Chondrocyte (in vitro differentiated cells): Measurements from ENCODE around the gene PHLDA2. TPM values are rescaled to one million over a fixed set of nuclear protein-coding genes. Genes with fewer than 3 reads are reported as not detected.

Experiments
- DNase-seq: peaks from one replicate; pipeline ENCODE4 v3.0.0; 2021; ENCODE audit warnings: mixed read lengths, low spot score
- H3K27ac Mint-ChIP-seq: one replicate; pipeline ENCODE4 v1.8.0; 2021; ENCODE audit warnings: mild to moderate bottlenecking, moderate library complexity, mixed read lengths; ENCODE audit not compliant: unreplicated experiment
- H3K27me3 Mint-ChIP-seq: 2 replicates; pipeline ENCODE4 v1.8.0; 2021; ENCODE audit warnings: low read depth, mixed read lengths
- H3K36me3 Mint-ChIP-seq: 2 replicates; pipeline ENCODE4 v1.8.0; 2021; ENCODE audit warnings: low read depth, mixed read lengths
- H3K4me1 Mint-ChIP-seq: 2 replicates; pipeline ENCODE4 v1.8.0; 2021; ENCODE audit warnings: low read depth, mild to moderate bottlenecking, mixed read lengths
- H3K4me3 Mint-ChIP-seq: one replicate; pipeline ENCODE4 v1.8.0; 2021; ENCODE audit warnings: mild to moderate bottlenecking, moderate library complexity, mixed read lengths; ENCODE audit not compliant: unreplicated experiment
- H3K9me3 Mint-ChIP-seq: 2 replicates; pipeline ENCODE4 v1.8.0; 2021; ENCODE audit warnings: low read depth, mixed read lengths
- CTCF ChIP-seq: fragments of 200-600 bp; sonication (generic); IDR thresholded peaks from 2 replicates; pipeline ENCODE4 v1.5.0; 2021; ENCODE audit warnings: antibody characterized with exemption, mild to moderate bottlenecking, moderate library complexity
- total RNA-seq: library from RNA; stranded (reverse); gene quantifications from 3 replicates; pipeline ENCODE4 v1.2.1, GENCODE V29; 2021

The PHLDA2 gene
- total RNA-seq, 1 donor from 2014 or later, result 64.4 TPM

- no peaks in the 10 kb centered on the region for H3K36me3 Mint-ChIP-seq
- no peaks in the 10 kb centered on the region for H3K27me3 Mint-ChIP-seq
- no peak overlapping the region for H3K4me3 Mint-ChIP-seq
- no peaks in the 10 kb centered on the region for H3K9me3 Mint-ChIP-seq
- no peak for DNase-seq
- TF ChIP-seq CTCF, result no peak
- peaks cover 28% of the 10 kb centered on the region for H3K4me1 Mint-ChIP-seq
- no peak overlapping the region for H3K27ac Mint-ChIP-seq
These were observed 5.5 kb downstream of the PHLDA2 start for GRCh38 chr11:2923446-2924375.

GRCh38 chr11:2922655-2923054 lies 6.6 kb downstream of the PHLDA2 start:
- H3K27ac Mint-ChIP-seq, result no peak overlapping the region
- no peaks in the 10 kb centered on the region for H3K27me3 Mint-ChIP-seq
- DNase-seq, result no peak
- H3K4me1 Mint-ChIP-seq, result peaks cover 21% of the 10 kb centered on the region
- H3K4me3 Mint-ChIP-seq, result no peak overlapping the region
- no peaks in the 10 kb centered on the region for H3K9me3 Mint-ChIP-seq
- H3K36me3 Mint-ChIP-seq, result no peaks in the 10 kb centered on the region
- no peak for TF ChIP-seq CTCF

GRCh38 chr11:2921742-2922493 lies 7.3 kb downstream of the PHLDA2 start:
- Mint-ChIP-seq H3K9me3 (no peaks in the 10 kb centered on the region), H3K4me3 (no peak overlapping the region), H3K27ac (no peak overlapping the region), H3K4me1 (peaks cover 14% of the 10 kb centered on the region), H3K36me3 (no peaks in the 10 kb centered on the region), H3K27me3 (no peaks in the 10 kb centered on the region)
- DNase-seq, result no peak
- TF ChIP-seq CTCF, result no peak

GRCh38 chr11:2921261-2921660 lies 8.0 kb downstream of the PHLDA2 start:
- H3K27me3 Mint-ChIP-seq, result no peaks in the 10 kb centered on the region
- H3K9me3 Mint-ChIP-seq, result no peaks in the 10 kb centered on the region
- no peak for TF ChIP-seq CTCF
- no peak for DNase-seq
- H3K4me1 Mint-ChIP-seq, result peaks cover 7% of the 10 kb centered on the region
- no peaks in the 10 kb centered on the region for H3K36me3 Mint-ChIP-seq
- H3K4me3 Mint-ChIP-seq, result no peak overlapping the region
- H3K27ac Mint-ChIP-seq, result no peak overlapping the region

GRCh38 chr11:2920343-2920742 lies 8.9 kb downstream of the PHLDA2 start:
- no peak overlapping the region for H3K4me3 Mint-ChIP-seq
- peaks cover 7% of the 10 kb centered on the region for H3K4me1 Mint-ChIP-seq
- H3K9me3 Mint-ChIP-seq, result no peaks in the 10 kb centered on the region
- no peaks in the 10 kb centered on the region for H3K27me3 Mint-ChIP-seq
- no peak overlapping the region for H3K27ac Mint-ChIP-seq
- DNase-seq, result no peak
- no peak for TF ChIP-seq CTCF
- H3K36me3 Mint-ChIP-seq, result no peaks in the 10 kb centered on the region
